ENCODE measurements around the gene VPS13C.

VPS13C gene

DNA sequence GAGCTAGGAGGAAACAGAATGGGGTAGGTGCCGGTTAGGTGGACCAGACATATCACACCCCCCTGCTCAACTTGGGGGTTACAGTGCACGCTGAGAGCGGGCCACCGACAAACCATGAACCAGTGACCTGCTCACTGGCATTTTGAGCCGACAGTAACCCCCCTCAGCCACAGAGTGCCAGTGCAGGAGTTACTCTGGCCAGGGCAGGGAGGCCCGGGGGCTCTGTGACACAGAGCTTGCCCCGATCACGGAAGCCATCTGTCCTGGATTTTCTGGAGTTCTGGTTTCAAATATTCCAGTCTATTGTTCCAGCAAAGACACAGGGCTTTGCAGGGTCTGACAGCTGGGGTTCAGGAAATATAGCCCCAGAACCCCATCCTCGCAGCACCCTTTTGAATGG is 225.2 kb downstream of the VPS13C start:
- TF ChIP-seq, protein P1, sequence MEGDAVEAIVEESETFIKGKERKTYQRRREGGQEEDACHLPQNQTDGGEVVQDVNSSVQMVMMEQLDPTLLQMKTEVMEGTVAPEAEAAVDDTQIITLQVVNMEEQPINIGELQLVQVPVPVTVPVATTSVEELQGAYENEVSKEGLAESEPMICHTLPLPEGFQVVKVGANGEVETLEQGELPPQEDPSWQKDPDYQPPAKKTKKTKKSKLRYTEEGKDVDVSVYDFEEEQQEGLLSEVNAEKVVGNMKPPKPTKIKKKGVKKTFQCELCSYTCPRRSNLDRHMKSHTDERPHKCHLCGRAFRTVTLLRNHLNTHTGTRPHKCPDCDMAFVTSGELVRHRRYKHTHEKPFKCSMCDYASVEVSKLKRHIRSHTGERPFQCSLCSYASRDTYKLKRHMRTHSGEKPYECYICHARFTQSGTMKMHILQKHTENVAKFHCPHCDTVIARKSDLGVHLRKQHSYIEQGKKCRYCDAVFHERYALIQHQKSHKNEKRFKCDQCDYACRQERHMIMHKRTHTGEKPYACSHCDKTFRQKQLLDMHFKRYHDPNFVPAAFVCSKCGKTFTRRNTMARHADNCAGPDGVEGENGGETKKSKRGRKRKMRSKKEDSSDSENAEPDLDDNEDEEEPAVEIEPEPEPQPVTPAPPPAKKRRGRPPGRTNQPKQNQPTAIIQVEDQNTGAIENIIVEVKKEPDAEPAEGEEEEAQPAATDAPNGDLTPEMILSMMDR (IDR thresholded peaks at IDR 0.05; ENCODE audit: low read length, missing control alignments): no peak
- no peak for DNase-seq (ENCODE audit: low read depth)
- H3K4me3 ChIP-seq (replicated peaks; ENCODE audit: low read depth, low read length): no peak overlapping the region

DNA sequence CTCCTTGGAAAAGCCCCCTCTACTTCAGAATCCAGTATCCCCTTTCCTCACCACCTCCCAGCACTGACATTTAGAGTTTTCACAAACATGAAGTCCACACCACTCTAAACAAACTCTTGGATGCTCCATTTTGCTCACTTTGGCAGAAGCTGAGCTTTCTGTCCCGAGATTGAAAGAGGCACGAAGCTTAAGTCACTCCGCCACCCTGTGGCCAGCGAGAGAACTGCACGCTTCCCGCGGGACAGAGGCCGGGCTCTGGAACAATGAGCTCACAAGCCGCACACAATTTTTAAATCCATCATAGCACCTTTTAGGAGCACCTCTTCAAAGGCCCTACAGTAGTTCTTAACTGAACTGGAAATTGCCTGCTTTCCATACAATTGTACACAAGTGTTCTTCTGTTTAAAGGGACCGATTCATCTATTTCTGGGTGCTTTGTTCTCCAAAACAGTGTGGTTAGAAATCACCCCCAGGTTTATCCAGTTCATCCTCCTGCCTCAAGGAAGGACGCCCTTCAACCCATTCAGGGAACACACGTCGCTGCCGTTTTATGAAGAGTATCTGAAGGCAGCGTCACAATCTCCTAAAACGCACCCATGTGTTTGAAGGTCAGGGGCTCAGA is 226.1 kb downstream of the VPS13C start:
- DNase-seq (ENCODE audit: low read depth): peak; percentile 85
- TF ChIP-seq, protein P1 (IDR thresholded peaks at IDR 0.05; ENCODE audit: low read length, missing control alignments): peak; percentile 99
- H3K4me3 ChIP-seq (replicated peaks; ENCODE audit: low read depth, low read length): no peak overlapping the region

DNA sequence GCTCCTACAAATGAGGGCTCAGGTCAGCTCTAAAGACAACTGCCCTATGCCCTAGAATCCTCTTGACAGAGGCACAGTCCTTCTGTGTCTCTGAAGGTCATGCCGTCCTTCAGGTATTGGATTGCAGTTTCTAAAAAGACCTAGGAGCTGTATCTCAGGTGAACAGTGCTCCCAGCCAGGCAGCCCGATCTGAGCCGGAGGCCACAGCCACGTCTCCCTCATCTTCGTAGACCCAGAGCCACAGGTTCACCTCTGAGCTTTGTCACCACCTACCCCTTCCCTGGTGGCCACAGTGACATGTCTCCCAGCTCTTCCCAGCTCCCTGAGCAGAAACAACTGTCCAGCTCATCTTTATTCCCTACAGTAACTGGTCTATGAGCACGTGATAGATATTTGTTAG is 228.0 kb downstream of the VPS13C start:
- H3K4me3 ChIP-seq (replicated peaks; ENCODE audit: low read depth, low read length): no peak overlapping the region
- TF ChIP-seq, protein P1 (IDR thresholded peaks at IDR 0.05; ENCODE audit: low read length, missing control alignments): no peak
- DNase-seq (ENCODE audit: low read depth): no peak

DNA sequence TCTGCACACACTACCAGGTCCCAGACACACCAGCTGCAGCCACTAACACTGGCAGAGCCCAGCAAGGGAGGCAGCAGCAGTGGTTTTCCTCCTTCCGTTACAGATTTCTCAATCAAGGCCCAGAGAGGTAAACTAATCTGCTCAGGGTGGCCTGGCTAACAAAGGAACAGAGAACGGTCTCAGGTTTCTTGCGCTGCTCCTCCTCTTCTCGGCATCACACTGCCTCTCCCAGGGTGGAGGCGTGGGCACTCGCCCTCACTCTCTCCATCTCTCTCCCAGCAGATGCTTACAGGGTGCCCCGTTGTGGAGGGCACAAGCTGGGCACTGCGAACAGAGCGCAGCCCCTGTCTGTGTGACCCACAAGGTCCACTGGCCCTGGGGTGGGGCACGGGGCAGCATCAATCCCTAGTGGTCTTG is 228.7 kb downstream of the VPS13C start:
- DNase-seq (ENCODE audit: low read depth): no peak
- TF ChIP-seq, protein P1 (IDR thresholded peaks at IDR 0.05; ENCODE audit: low read length, missing control alignments): no peak
- H3K4me3 ChIP-seq (replicated peaks; ENCODE audit: low read depth, low read length): no peak overlapping the region

DNA sequence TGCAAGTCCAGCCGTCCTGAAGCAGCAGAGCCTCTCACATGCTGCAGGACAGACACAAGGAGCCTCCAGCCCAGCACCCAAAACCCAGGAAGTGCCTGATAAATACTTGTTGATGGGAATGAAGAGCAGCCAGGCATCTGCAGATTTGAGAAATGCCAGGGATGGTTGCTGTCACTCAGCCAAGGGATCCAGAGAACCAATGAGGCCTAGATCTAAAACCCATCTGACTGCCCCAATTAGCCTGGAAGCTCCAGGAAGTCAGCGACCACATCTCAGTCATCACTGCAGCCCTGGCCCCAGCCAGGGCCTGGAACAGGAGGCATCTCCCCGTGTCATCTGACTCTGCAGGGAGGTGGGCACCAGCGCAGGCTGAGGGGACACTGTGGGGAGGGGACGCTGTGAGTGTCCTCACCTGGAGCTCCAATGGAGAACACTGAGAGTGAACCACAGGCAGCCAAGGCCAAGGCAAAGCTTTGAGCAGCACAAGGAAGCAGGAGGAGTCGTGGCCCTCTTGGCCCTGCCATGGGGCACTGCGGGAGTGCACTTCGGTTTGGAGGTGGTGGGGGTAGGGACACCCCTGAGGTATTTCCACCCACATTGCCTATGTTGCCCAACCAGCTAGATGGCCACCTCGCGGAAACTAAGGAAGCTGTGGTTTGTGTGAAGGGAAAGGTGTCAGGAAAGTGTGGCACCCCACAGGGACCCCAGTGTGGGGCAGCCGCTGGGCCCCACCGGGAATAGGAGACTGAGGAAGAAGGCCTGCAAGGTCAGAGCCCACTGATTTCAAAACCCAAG is 229.5 kb downstream of the VPS13C start:
- H3K4me3 ChIP-seq (replicated peaks; ENCODE audit: low read depth, low read length): no peak overlapping the region
- DNase-seq (ENCODE audit: low read depth): no peak
- TF ChIP-seq, protein P1 (IDR thresholded peaks at IDR 0.05; ENCODE audit: low read length, missing control alignments): no peak

DNA sequence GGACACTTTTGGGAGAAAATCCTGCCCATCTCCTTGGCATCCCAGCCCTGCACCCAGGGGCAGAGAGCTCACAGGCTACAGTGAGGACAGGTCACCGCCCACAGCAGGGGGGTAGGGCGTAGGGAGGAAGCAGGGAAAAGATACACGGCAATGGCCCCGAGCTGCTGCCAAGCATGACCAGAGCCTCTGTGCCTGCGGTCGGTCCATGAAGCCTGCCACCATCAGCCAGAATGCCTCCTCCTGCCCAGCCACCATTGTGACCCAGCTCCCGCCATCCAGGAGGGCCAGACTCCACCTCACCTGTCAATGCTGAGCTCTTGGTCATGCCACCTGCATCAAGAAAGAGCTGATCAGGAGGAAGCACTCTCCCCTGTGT is 230.7 kb downstream of the VPS13C start:
- no peak for DNase-seq (ENCODE audit: low read depth)
- TF ChIP-seq, protein P1 (IDR thresholded peaks at IDR 0.05; ENCODE audit: low read length, missing control alignments): no peak
- no peak overlapping the region for H3K4me3 ChIP-seq (replicated peaks; ENCODE audit: low read depth, low read length)

All from fibroblast of pulmonary artery (primary cell).